Measurements from ENCODE around the gene C16orf82.
"Not testable (repeated sequence)": the region's sequence is repeated elsewhere in the genome, so short reads cannot be mapped to it uniquely, and the experiment has no call there.

C16orf82 gene

DNA sequence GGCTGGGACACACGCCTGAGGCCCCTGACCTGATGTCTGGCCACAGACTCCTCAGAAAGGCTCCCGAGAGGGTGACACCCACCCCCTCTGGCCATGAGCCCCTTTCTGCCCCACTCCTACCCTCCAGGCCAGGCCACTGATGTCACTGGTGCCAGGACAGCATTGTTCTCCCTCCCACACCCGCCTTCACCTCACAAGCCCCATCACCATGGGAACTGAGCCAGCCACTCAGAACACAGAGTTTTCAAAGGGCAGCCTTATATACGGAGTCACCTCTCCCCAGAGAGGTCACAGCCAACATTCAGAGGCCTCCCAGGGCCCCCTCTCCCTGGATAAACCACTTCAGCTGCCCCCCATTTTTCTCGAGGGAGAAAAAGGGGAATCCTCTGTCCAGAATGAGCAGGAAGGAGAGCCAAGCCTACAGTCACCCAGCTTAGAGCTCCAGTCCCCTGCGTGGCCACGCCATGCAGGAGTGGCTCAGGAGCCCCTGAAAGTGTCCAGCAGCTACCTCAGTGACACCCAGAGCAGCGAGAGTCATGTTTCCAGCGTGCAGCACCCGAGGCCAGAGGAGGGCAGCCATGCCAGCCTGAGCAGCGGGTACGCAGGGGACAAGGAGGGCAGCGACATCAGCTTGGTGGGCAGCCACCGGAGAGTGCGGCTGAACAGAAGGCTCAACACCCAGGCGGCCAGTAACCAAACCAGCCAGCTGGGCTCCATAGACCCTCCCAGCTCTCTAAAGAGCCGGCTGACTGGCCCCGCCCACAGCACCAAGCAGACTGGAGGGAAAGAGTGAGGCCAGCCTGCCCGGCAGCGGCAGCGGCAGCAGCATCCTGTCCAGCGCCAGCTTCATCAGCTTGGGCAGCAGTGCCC lies at the start of gene C16orf82:
TSS of gene C16orf82 (plus strand) at position 260 of the 870 bp plus-strand sequence.
- no peak for DNase-seq (ENCODE audit: low read depth)

DNA sequence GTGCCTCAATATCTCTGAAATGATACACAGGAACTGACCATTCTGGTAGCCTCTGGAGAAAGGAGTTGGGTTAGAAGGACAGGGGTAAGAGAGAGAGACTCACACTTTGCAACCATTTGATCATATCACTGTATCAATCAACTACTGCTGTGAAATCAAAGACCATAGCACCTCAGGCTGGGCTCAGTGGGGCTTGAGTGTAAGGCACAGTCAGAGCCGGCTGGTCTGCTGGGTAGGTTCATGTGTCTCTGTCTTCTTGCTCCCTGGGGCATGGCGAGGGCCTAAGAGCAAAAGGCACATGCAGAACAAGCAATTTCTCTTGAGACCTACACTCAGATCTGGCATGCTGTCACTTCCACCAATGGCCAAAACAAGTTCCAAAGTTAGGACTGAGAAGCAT lies 46.7 kb upstream of the C16orf82 start:
- no peak for DNase-seq (ENCODE audit: low read depth)

DNA sequence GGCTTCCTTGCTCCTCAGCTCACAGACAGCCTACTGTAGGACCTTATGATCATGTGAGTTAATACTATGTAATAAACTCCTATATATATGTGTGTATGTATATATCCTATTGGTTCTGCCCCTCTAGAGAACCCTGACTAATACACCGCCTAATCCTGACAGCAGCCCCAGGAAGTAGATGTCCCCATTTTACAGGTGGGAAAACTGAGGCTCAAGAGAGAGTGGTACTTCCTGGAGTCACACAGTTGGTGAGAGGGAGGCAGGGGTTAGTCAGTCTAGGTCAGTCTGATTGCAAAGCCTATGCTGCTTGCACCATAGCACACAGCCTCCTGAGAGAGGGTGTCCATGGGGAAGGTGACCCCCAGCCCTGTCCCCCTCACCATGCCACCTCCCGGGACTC lies 42.7 kb upstream of the C16orf82 start:
- DNase-seq (ENCODE audit: low read depth) = no peak

DNA sequence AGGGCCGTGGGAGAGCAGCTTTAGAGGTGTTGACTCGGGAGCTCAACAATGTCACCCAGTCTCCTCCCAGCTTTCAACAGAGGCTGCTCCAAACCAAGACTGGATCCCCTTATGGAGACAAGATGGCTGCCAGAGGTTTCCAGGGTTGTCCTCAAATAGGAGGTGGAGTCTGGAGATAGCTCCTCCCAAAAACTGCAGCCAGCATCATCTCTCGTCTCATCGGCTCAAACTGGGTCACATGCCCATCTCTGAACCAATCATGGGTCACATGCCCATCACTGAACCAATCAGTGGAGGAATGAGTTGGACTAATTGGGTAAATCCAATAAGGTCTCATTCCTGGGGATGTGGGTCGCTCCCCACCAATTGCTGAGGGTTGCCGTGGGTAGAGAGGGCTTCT lies 41.1 kb upstream of the C16orf82 start:
- no peak for DNase-seq (ENCODE audit: low read depth)

DNA sequence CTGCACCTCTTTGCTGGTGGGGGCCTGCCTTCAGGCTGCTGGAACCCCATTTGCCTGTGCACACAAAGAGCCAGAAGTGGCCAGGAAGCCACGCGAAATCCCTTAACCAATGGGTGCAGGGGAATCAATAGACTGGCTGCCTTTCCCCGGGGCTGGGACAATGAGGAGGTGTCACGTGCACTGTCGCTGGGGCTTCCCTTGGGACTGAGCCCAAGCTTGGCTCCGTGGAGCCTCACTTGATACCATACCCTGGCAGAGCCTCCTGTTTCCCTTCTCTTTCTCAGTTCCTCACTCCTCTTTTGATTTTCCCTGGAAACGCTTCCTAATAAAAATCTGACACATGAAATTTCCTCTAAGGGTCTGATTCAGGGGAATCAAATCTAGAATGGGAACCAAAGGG lies 38.8 kb upstream of the C16orf82 start:
- DNase-seq (ENCODE audit: low read depth) = no peak

DNA sequence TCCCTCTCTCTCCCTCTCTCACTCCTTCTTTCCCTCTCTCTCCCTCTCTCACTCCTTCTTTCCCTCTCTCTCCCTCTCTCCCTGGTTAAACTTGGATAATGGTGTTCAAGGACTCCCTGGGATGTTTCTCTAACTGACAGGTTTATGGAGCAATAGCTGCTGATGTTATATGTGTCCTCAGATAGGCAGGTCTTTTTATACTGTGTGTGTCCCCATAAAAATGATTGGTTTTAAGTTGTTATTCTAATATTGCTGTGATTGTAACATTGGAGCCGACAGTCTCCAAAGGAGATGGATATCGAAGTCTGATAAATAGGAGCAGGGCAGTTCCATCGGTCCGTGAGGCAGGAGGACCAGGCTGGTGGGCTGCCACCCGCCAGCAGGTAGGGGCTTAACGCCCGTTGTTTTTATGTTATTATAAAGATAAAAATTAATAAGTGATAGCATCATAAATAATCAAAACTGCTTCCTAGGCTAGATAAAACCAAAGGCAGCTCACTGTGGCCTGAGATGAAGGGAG lies 38.1 kb upstream of the C16orf82 start:
- no peak for DNase-seq (ENCODE audit: low read depth)

DNA sequence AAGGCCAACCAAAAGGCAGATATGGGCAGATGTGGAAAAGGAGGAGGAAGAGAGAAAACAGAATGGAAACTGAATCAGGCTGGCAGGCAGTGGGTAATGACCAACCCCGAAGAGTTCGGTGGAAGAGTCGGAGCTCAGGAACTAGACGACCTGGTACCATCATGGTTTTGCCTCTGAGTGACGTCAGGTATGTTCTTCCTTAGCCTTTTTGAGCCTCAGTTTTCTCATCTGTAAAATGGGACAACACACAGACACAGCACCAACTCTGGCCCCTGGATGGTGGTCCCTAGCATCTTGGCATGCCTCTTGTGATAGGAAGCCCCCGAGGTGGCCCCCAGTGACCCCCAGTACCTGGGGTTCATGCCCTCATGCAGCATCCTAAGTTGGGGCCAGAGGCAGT lies 37.2 kb upstream of the C16orf82 start:
- no peak for DNase-seq (ENCODE audit: low read depth)

DNA sequence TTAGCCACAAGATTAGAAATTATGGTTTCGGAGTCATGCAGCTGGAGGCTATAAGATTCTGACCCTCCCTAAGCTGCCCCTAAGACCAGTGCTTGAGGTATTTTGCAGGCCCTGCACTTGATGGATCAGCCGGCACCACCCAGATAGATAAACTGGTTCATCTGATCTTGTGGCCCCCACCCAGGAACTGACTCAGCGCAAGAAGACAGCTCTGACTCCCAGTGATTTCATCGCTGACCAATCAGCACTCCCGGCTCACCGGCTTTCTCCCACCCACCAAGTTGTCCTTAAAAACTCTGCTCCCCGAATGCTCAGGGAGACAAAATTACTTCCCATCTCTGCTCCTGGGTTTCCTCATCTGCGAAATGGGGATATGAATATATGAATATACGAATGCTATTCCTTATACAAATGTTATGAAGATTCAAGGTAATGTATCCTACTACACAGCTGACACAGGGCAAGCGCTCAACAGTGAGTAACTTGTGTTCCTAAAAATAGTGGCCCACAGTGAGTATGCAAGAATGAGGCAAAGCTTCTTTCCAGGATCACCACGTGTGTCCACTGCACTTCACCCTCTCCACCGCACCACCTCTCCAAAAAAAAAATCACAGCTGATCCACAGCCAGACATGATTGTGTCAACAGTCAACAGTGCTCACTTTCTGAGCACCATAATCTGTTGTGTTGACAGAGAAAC lies 33.3 kb upstream of the C16orf82 start:
- no peak for DNase-seq (ENCODE audit: low read depth)

DNA sequence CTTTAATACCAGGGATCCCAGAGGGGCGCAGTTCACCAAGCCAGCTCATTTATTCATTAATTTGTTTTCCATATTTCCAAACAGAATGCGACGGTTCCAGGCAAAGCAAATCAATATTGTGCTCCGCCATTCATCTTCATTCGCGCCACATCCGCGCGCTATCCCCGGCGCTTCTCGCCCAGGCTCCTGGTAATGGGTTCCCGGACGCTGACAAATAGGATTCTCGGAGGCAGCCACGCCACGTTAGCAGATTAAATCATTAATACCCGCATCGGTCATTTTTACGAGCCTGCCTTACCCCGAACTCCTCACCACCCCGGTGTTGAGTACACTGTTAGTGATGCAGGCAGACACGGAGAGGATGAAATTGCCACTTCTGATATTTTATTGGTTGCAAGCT lies 26.0 kb upstream of the C16orf82 start:
- DNase-seq (ENCODE audit: low read depth) = no peak

DNA sequence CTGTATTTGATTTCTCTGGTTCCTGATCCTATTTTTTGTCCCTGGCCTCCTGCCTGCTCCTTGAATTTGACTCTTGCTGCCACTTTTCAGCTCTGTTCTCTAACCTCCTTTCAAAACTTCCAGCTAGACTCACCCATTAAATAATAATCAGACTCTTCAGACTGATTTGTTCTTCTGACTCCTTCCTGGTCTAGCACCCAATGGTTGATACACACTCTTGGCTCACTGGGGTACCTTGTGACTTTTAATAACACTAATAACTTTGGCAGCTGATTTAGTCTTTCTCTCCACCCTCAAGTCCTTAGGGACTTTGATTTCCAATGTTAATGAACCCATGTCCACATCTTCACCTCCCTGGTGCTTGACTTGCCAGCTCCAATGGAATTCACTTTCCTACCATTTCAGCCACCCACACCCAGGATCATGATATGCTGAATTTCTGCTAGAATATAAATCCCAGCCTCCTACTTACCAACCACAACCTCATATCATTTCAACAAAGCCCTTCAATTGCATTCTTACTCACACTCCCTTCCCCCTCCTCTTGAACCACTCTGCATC lies 19.7 kb upstream of the C16orf82 start:
- no peak for DNase-seq (ENCODE audit: low read depth)

DNA sequence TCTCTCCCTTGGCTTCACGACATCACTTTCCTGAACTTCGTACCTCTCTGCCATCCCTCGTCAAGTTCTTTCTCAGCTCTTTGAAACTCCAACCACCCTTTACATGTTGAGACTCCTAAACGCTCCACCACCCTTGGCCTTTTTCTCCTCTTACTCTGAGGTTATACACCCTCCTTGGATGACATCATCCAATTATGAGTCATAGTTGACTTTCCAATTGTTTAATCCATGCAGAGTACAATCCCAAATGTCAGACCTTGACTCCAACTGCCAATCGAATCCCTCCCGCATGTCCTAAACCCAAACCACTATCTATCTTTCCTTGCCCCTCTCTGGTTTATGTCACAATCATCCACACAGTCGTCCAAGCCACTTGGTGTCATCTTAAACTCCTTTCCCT lies 18.4 kb upstream of the C16orf82 start:
- no peak for DNase-seq (ENCODE audit: low read depth)

DNA sequence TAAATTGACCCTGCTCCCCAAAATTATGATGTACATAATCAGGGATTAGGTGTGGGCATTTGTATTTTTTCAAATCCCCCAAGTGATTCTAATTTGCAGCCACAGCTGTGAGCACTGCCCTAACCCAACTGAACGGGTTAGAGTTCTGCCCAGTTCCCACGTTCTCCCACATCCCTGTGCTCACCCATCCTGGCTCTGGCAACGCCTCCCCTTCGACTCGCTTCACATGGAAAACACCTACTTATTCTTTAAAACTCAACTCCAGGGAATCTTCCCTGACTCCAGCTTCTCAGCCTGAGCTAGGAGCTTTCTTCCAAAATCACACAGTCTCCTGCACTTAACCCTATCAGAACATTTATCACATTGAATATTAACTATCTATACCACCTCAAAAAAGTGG lies 17.6 kb upstream of the C16orf82 start:
- DNase-seq (ENCODE audit: low read depth) = no peak

DNA sequence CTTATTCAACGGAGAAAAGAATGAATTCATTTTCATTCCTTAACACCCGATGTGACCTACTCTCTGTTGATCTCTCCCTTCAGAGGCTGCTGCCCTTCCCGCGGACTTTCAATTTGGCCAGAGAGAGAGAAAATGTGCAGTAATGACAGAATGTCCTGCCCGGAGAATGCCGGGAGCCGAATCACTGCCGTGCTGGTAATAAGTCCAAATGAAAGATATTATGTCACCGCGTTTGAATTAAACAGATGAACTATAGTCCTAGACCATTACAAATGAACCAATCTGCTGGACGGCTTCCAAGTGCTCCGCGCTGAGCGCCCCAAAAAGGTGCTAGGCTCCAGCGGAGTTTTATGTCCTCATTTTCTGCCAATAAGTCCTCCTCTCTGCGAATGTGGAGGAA lies 14.7 kb upstream of the C16orf82 start:
- DNase-seq (ENCODE audit: low read depth) = no peak

DNA sequence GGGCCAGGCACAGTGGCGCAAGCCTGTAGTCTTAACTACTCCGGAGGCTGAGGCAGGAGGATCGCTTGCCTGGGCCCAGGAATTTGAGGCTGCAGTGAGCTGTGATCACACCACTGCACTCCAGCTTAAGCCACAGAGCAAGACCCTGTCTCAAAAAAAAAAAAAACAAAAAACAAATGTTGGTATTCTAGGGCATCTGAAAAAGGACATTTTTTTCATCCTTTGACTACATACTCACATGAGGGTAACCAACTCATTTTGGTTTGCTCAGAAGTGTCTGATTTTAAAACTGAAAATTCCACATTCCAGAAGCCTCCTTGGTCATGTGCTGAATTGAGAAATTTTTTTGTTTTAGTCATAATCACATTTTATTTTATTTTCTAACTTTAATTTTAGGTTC lies 12.7 kb upstream of the C16orf82 start:
- DNase-seq (ENCODE audit: low read depth) = no peak

DNA sequence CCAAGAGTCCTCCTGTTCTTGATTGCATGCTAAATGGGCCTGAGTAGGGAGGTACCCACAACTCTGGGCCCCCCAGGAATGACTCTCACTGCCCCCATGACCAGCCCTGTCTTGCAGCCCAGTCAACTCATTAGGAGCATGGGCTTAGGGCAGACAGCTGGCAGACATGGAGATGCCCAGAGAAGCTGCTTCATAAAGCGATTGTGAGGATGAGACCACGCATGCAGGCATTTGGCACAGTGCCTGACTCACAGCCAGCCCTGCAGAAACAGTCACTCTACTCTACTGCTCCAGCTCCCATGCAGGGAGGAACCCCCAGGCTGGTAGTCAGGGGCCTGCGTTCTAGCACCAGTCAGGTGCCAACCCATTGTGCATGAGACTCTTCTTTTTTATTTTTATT lies 8.4 kb upstream of the C16orf82 start:
- no peak for DNase-seq (ENCODE audit: low read depth)

DNA sequence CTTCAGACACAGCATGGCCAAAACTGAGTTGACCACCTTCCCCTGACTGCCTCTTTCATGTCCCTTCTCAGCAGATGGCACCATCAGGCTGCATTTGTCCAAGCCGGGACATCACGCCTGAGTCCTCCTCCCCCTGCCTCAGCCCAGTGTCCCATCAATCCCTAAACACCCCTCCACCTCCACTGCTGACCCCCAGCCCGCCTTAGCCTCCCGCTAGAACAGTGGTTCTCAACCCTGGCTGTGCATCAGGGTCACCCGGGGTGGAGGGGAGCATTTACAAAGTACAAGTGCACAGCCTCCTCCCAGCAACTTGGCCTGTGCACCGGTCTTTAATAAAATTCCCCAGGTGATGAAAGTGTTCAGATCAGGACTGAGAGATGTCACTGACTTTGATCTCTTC lies 4.0 kb downstream of the C16orf82 start:
- DNase-seq (ENCODE audit: low read depth) = no peak

DNA sequence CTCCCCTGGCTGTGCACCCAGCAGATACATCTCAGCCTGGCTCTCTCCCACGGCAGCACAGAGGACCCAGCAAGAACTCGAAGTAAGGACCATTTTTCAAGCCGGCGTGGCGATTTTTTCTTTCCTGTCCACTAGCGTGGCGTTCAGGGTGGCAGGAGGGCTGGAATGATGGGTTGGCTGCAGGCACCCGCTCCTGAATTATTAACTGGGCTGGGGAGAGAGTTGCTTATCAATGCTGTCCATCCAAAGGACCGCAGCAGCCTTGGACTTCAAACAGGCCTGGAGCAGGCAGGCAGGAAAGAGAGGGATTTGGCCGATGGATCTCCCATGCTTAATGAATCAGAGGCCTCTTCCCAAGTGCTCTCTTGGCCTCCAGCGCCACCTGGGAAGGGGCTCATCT lies 7.0 kb downstream of the C16orf82 start:
- no peak for DNase-seq (ENCODE audit: low read depth)

DNA sequence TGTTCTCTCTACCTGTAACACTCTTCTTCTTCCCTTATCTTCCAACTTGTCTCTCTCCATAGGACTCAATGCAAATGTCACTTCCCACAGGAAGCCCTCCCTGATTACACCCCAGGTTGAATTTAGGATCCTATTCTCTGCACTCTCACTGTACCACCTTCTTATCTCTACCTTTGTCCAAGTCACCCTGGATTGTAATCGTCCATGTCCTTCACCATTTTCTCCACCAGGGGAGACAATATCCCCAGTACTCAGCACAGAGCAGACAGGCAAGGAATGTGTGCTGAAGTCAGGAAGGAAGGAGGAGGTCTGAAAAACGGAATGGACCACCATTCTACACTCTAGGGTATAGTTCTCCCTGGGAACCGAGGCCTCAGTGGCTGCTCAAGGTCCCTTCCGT lies 14.2 kb downstream of the C16orf82 start:
- DNase-seq (ENCODE audit: low read depth) = no peak

DNA sequence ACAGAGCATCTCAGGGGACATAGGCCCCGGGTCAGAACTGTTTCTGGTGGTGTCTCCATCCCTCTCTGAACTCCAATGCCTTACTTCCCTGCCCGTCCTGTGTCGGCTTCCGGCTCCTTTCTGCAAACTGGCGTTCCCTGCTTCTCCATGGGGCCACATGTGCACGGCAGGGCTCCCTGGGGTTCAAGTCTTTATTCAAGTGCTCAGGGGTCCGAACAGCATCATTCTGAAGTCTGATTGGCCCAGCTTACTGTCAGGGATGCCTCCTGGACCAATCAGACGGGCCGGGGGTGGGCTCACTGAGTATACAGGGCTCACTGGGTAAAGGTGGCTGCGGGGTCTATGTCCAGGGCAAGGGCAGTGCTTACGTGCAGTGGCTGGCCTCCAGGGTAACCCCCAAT lies 17.1 kb downstream of the C16orf82 start:
- DNase-seq (ENCODE audit: low read depth) = no peak

DNA sequence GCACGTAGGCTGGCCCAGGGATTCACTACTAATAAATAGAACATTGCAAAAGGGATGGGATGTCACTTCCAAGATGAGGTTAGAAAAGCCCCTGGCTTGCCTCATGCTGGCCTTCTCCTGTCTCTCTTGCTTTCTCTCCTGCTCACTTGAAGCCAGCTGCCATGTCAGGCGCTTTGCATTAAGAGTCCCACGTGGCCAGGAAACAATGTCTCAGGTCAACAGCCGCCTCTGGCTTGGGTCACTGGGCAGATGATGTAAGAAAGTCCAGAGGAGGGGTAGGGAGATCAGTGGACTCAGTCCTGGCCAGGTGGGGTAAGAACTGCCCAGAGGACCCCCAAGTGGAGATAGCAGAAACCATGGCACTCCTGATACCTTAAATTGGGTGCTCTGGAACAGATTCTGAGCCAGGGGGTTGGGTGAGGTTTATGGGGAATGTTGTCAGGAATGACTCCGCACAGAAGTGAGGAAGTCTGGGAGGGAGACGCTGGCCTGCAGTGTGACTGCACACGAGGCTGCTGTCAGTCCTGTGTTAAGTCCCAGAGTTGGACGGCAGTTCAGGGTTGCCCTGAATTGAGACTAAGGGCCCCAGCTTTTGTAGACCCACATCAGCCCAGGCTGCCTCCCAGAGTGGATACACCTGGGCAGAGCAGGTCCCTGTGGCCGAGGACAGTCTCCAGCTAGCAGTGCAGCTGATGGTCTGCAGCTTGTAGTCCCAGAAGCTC lies 17.7 kb downstream of the C16orf82 start:
- DNase-seq (ENCODE audit: low read depth) = no peak

DNA sequence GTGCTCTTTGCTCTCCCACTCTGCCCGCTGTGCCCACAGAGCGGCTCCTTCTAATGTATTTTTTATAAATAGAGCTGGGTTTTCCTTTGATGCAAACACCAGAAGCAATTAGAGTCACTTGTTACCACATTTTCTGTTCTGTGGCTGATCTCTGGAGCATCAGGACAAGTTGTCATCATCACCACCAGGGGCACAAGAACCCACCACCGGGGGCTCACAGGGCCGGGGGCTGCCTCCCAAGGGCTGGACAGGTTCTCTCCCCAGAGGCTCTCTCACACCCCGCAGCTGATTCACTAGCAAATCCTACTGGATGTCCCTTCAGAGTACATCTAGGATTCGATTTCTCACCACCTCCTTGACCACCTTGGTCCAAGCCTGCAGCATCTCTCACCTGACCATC lies 18.5 kb downstream of the C16orf82 start:
- no peak for DNase-seq (ENCODE audit: low read depth)

DNA sequence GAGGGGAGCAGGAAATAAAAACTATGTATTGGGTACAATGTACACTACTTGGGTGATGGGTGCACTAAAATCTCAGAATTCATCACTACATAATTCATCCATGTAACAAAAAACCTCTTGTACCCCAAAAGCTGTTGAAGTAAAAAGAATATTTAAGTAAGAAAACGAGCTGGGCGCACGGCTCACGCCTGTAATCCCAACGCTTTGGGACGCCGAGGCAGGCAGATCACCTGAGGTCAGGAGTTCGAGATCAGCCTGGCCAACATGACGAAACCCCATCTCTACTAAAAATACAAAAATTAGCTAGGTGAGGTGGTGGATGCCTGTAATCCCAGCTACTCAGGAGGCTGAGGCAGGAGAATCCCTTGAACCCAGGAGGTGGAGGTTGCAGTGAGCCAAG lies 19.3 kb downstream of the C16orf82 start:
- not testable (repeated sequence) for DNase-seq (ENCODE audit: low read depth)
